ES-I3 (cell line): ENCODE results near the gene SUPT6H.

ENCODE experiments used
- H3K36me3 ChIP-seq: 2 replicates; pipeline ENCODE4 v1.6.1; 2013; ENCODE audit warnings: mild to moderate bottlenecking, low read length, control low read depth, moderate library complexity; ENCODE audit not compliant: insufficient read depth
- H3K4me1 ChIP-seq: 2 replicates; pipeline ENCODE4 v1.6.1; 2013; ENCODE audit warnings: mild to moderate bottlenecking, control low read depth, low read length; ENCODE audit not compliant: insufficient read depth
- H3K9ac ChIP-seq: 2 replicates; pipeline ENCODE4 v1.6.1; 2013; ENCODE audit warnings: low read depth, mild to moderate bottlenecking, low read length, moderate library complexity
- H3K9me3 ChIP-seq: 2 replicates; pipeline ENCODE4 v1.6.1; 2013; ENCODE audit warnings: mild to moderate bottlenecking, low read length, moderate library complexity; ENCODE audit not compliant: control insufficient read depth, insufficient read depth

SUPT6H gene

GRCh38 chr17:28661635-28662526, at the start of gene SUPT6H, which contains the start of gene SDF2:
SUPT6H (plus strand) TSS chr17:28662205; CDS start chr17:28673402, 11,197 bp downstream.
SDF2 (minus strand) TSS chr17:28661906; CDS start chr17:28661876, 30 bp downstream.
- H3K4me1 ChIP-seq: peaks cover 6% of the 10 kb centered on the region
- H3K9me3 ChIP-seq: no peaks in the 10 kb centered on the region; the same call in 1 of the 2 replicates
- H3K9ac ChIP-seq: peak within 1 kb of the TSS; percentile 100
- peaks cover 20% of the 10 kb centered on the region for H3K36me3 ChIP-seq

GRCh38 chr17:28612531-28612930, 49.5 kb upstream of the SUPT6H start:
- Histone ChIP-seq H3K4me1 (no peaks in the 10 kb centered on the region), H3K9me3 (no peaks in the 10 kb centered on the region), H3K36me3 (peaks cover 42% of the 10 kb centered on the region), H3K9ac (no peak overlapping the region)

- no peak overlapping the region for H3K9ac ChIP-seq
- no peaks in the 10 kb centered on the region for H3K9me3 ChIP-seq
- H3K4me1 ChIP-seq: no peaks in the 10 kb centered on the region
- H3K36me3 ChIP-seq: peaks cover 43% of the 10 kb centered on the region
These were observed 48.8 kb upstream of the SUPT6H start for GRCh38 chr17:28612936-28613872.

GRCh38 chr17:28613931-28614381, 48.0 kb upstream of the SUPT6H start, which contains the start of gene RSKR:
RSKR (minus strand) TSS chr17:28614185; CDS start chr17:28614161, 24 bp downstream.
- Histone ChIP-seq H3K4me1 (no peaks in the 10 kb centered on the region), H3K9ac (no peak within 1 kb of the TSS), H3K9me3 (no peaks in the 10 kb centered on the region), H3K36me3 (peaks cover 48% of the 10 kb centered on the region)

GRCh38 chr17:28615260-28615940, 46.6 kb upstream of the SUPT6H start:
- H3K4me1 ChIP-seq: no peaks in the 10 kb centered on the region
- peaks cover 56% of the 10 kb centered on the region for H3K36me3 ChIP-seq
- no peaks in the 10 kb centered on the region for H3K9me3 ChIP-seq
- H3K9ac ChIP-seq: no peak overlapping the region

GRCh38 chr17:28616281-28616680, 45.7 kb upstream of the SUPT6H start:
- H3K36me3 ChIP-seq: peaks cover 60% of the 10 kb centered on the region
- H3K4me1 ChIP-seq: no peaks in the 10 kb centered on the region
- no peaks in the 10 kb centered on the region for H3K9me3 ChIP-seq
- no peak overlapping the region for H3K9ac ChIP-seq

- Histone ChIP-seq H3K9ac (no peak overlapping the region), H3K36me3 (peaks cover 63% of the 10 kb centered on the region), H3K4me1 (no peaks in the 10 kb centered on the region), H3K9me3 (no peaks in the 10 kb centered on the region)
These were observed 43.5 kb upstream of the SUPT6H start for GRCh38 chr17:28618464-28618863.

GRCh38 chr17:28620010-28620409, 42.0 kb upstream of the SUPT6H start:
- Histone ChIP-seq H3K9me3 (no peaks in the 10 kb centered on the region), H3K4me1 (no peaks in the 10 kb centered on the region), H3K36me3 (peaks cover 66% of the 10 kb centered on the region), H3K9ac (no peak overlapping the region)

- H3K36me3 ChIP-seq: peaks cover 55% of the 10 kb centered on the region
These were observed 39.8 kb upstream of the SUPT6H start for GRCh38 chr17:28622186-28622585.

GRCh38 chr17:28623696-28624095, 38.3 kb upstream of the SUPT6H start:
- H3K4me1 ChIP-seq: no peaks in the 10 kb centered on the region
- H3K9ac ChIP-seq: no peak overlapping the region
- H3K36me3 ChIP-seq: peaks cover 57% of the 10 kb centered on the region
- H3K9me3 ChIP-seq: no peaks in the 10 kb centered on the region

More at GRCh38 chr17:28622186-28622585, 39.8 kb upstream of the SUPT6H start:
- Histone ChIP-seq H3K9ac (no peak overlapping the region), H3K4me1 (no peaks in the 10 kb centered on the region), H3K9me3 (no peaks in the 10 kb centered on the region)

GRCh38 chr17:28624148-28624547, 37.9 kb upstream of the SUPT6H start:
- H3K4me1 ChIP-seq: no peaks in the 10 kb centered on the region
- no peaks in the 10 kb centered on the region for H3K9me3 ChIP-seq
- peaks cover 52% of the 10 kb centered on the region for H3K36me3 ChIP-seq
- no peak overlapping the region for H3K9ac ChIP-seq

GRCh38 chr17:28626818-28627217, 35.2 kb upstream of the SUPT6H start:
- Histone ChIP-seq H3K4me1 (no peaks in the 10 kb centered on the region), H3K9ac (no peak overlapping the region), H3K36me3 (peaks cover 41% of the 10 kb centered on the region), H3K9me3 (no peaks in the 10 kb centered on the region)

GRCh38 chr17:28634206-28634865, 27.7 kb upstream of the SUPT6H start:
- H3K9me3 ChIP-seq: no peaks in the 10 kb centered on the region
- peaks cover 65% of the 10 kb centered on the region for H3K36me3 ChIP-seq
- H3K4me1 ChIP-seq: no peaks in the 10 kb centered on the region
- H3K9ac ChIP-seq: no peak overlapping the region
